ENCODE data around the gene FALEC.

FALEC gene

GRCh38 chr1:150557065-150557600 is 41.6 kb downstream of the FALEC start:
- no peak for ATAC-seq
- TF ChIP-seq ISL1 (CRISPR knock-in tag; IDR thresholded peaks at IDR 0.05): no peak
- no peak for TF ChIP-seq GLIS3 (CRISPR knock-in tag; IDR thresholded peaks at IDR 0.05)
- no peak for TF ChIP-seq ZFP30 (CRISPR knock-in tag; IDR thresholded peaks at IDR 0.05)

GRCh38 chr1:150557813-150558212 is 42.3 kb downstream of the FALEC start:
- ATAC-seq: no peak
- TF ChIP-seq, protein P1, sequence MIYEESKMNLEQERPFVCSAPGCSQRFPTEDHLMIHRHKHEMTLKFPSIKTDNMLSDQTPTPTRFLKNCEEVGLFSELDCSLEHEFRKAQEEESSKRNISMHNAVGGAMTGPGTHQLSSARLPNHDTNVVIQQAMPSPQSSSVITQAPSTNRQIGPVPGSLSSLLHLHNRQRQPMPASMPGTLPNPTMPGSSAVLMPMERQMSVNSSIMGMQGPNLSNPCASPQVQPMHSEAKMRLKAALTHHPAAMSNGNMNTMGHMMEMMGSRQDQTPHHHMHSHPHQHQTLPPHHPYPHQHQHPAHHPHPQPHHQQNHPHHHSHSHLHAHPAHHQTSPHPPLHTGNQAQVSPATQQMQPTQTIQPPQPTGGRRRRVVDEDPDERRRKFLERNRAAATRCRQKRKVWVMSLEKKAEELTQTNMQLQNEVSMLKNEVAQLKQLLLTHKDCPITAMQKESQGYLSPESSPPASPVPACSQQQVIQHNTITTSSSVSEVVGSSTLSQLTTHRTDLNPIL (CRISPR knock-in tag; IDR thresholded peaks at IDR 0.05; ENCODE audit: low read depth): no peak
- TF ChIP-seq ZNF565 (CRISPR knock-in tag; conservative IDR thresholded peaks at IDR 0.05; ENCODE audit: low read depth) (no peak), TSHZ2 (CRISPR knock-in tag; IDR thresholded peaks at IDR 0.05) (no peak)

- no peak for ATAC-seq
- no peak for TF ChIP-seq TOX (CRISPR knock-in tag; IDR thresholded peaks at IDR 0.05; ENCODE audit: borderline replicate concordance)
- TF ChIP-seq ZFP30 (CRISPR knock-in tag; IDR thresholded peaks at IDR 0.05): no peak
- TF ChIP-seq RARB (CRISPR knock-in tag; IDR thresholded peaks at IDR 0.05): no peak
- TF ChIP-seq PPARA (CRISPR knock-in tag; IDR thresholded peaks at IDR 0.05; ENCODE audit: borderline replicate concordance): no peak
- TF ChIP-seq ZC3H10 (CRISPR knock-in tag; IDR thresholded peaks at IDR 0.05): no peak
- no peak for TF ChIP-seq ARNTL (CRISPR knock-in tag; IDR thresholded peaks at IDR 0.05; ENCODE audit: borderline replicate concordance, low read depth)
- no peak for TF ChIP-seq BACH2 (CRISPR knock-in tag; IDR thresholded peaks at IDR 0.05; ENCODE audit: borderline replicate concordance)
- TF ChIP-seq CSRNP3 (CRISPR knock-in tag; IDR thresholded peaks at IDR 0.05): no peak
- TF ChIP-seq POU6F1 (CRISPR knock-in tag; IDR thresholded peaks at IDR 0.05; ENCODE audit: borderline replicate concordance, low read depth): no peak
- TF ChIP-seq, protein P1 (CRISPR knock-in tag; IDR thresholded peaks at IDR 0.05; ENCODE audit: low read depth): no peak
- TF ChIP-seq CSDC2 (CRISPR knock-in tag; IDR thresholded peaks at IDR 0.05): no peak
- TF ChIP-seq SNAI2 (CRISPR knock-in tag; IDR thresholded peaks at IDR 0.05): no peak
- TF ChIP-seq GLIS3 (CRISPR knock-in tag; IDR thresholded peaks at IDR 0.05): no peak
- TF ChIP-seq ZNF565 (CRISPR knock-in tag; conservative IDR thresholded peaks at IDR 0.05; ENCODE audit: low read depth): no peak
- no peak for TF ChIP-seq ZNF70 (CRISPR knock-in tag; IDR thresholded peaks at IDR 0.05)
- no peak for TF ChIP-seq TCF4 (CRISPR knock-in tag; IDR thresholded peaks at IDR 0.05; ENCODE audit: borderline replicate concordance)
- TF ChIP-seq ISL1 (CRISPR knock-in tag; IDR thresholded peaks at IDR 0.05): no peak
- TF ChIP-seq ZFP3 (CRISPR knock-in tag; IDR thresholded peaks at IDR 0.05): no peak
- TF ChIP-seq OSR1 (CRISPR knock-in tag; IDR thresholded peaks at IDR 0.05): no peak
These were observed 42.8 kb downstream of the FALEC start for GRCh38 chr1:150558303-150558704.
